Ascending aorta (tissue), 2 donors: ENCODE measurements around the gene PPARD. TPM values are rescaled to one million over a fixed set of nuclear protein-coding genes. Genes with fewer than 3 reads are reported as not detected.

Source experiments
- DNase-seq, 2 donors: peaks; one replicate each; pipeline ENCODE4 v3.0.0-alpha.2; 2019; ENCODE audit warnings: low spot score in 2 of 2
- H3K27ac ChIP-seq, 2 donors: fragments of 200-600 bp; sonication (generic); one replicate each; pipeline ENCODE4 v1.5.1; 2016 to 2017; ENCODE audit warnings: mild to moderate bottlenecking in 1 of 2
- H3K27me3 ChIP-seq: fragments of 200-600 bp; sonication (generic); one replicate; pipeline ENCODE4 v1.5.1; 2017
- H3K36me3 ChIP-seq, 2 donors: fragments of 200-600 bp; sonication (generic); one replicate each; pipeline ENCODE4 v1.5.1; 2016
- H3K4me1 ChIP-seq, 2 donors: fragments of 200-600 bp; sonication (generic); one replicate each; pipeline ENCODE4 v1.5.1; 2016 to 2017; ENCODE audit warnings: mild to moderate bottlenecking in 1 of 2
- H3K4me3 ChIP-seq, 2 donors: fragments of 200-600 bp; sonication (generic); one replicate each; pipeline ENCODE4 v1.5.1; 2016 to 2017; ENCODE audit warnings: mild to moderate bottlenecking in 1 of 2
- H3K9me3 ChIP-seq, 2 donors: fragments of 200-600 bp; sonication (generic); one replicate each; pipeline ENCODE4 v1.5.1; 2016
- CTCF ChIP-seq, 3 experiments: fragments of 200-600 bp in 2 of 3; fragments of 450-650 bp in 1 of 3; sonication (generic) in 2 of 3; IDR thresholded peaks; one replicate each; pipeline ENCODE4 v1.5.1; 2016 to 2019; ENCODE audit warnings: antibody characterized with exemption in 3 of 3, mild to moderate bottlenecking in 1 of 3, moderate library complexity in 1 of 3
- intact Hi-C: fragments of 100-400 bp; cut with DNase I; formaldehyde crosslinking; loops from one replicate; pipeline ENCODE4 v1.15.1; 2023
- total RNA-seq: library from RNA; depleted of rRNA; stranded (reverse); fragments of >200 nt; gene quantifications from one replicate; pipeline ENCODE4 v1.1.0, GENCODE V29; 2016

PPARD gene
- total RNA-seq, 1 donor from 2014 or later, result 21.1 TPM

- Histone ChIP-seq H3K4me3 (no peak overlapping the region), H3K36me3 (no peaks in the 10 kb centered on the region), H3K27me3 (no peaks in the 10 kb centered on the region), H3K27ac (peak overlapping the region in 1 of 2 donors; percentile 29), H3K9me3 (no peaks in the 10 kb centered on the region), H3K4me1 (peaks cover 5 to 16% of the 10 kb centered on the region in 2 donors)
- DNase-seq, result no peak
- intact Hi-C loops, result loop anchor here (2.0 kb wide), 1 partner anchor 25 kb away; the partner anchor contains the start of gene PPARD
- no peak for TF ChIP-seq CTCF (IDR thresholded peaks at IDR 0.05)
Observed at GRCh38 chr6:35368038-35368887, 25.9 kb downstream of the PPARD start.

- Histone ChIP-seq H3K27ac (peak overlapping the region; percentile 45 to 68), H3K27me3 (no peaks in the 10 kb centered on the region), H3K36me3 (no peaks in the 10 kb centered on the region), H3K4me1 (peaks cover 5 to 16% of the 10 kb centered on the region in 2 donors), H3K4me3 (no peak overlapping the region), H3K9me3 (no peaks in the 10 kb centered on the region)
- intact Hi-C loops, result no loop called here
- peak; percentile 71 to 93 for DNase-seq
- no peak for TF ChIP-seq CTCF (IDR thresholded peaks at IDR 0.05)
Observed at GRCh38 chr6:35370124-35370741, 27.9 kb downstream of the PPARD start.

- H3K9me3 ChIP-seq, result no peaks in the 10 kb centered on the region
- no peaks in the 10 kb centered on the region for H3K36me3 ChIP-seq
- TF ChIP-seq CTCF (IDR thresholded peaks at IDR 0.05), result no peak
- peak overlapping the region in 1 of 2 donors; percentile 68 for H3K27ac ChIP-seq
- DNase-seq, result no peak
- H3K27me3 ChIP-seq, result no peaks in the 10 kb centered on the region
- H3K4me1 ChIP-seq, result peaks cover 5 to 16% of the 10 kb centered on the region in 2 donors
- no peak overlapping the region for H3K4me3 ChIP-seq
- intact Hi-C loops, result no loop called here
Observed at GRCh38 chr6:35370785-35371493, 28.6 kb downstream of the PPARD start.

GRCh38 chr6:35371494-35372262, 29.3 kb downstream of the PPARD start:
- Histone ChIP-seq H3K27me3 (no peaks in the 10 kb centered on the region), H3K4me3 (no peak overlapping the region), H3K36me3 (no peaks in the 10 kb centered on the region), H3K9me3 (no peaks in the 10 kb centered on the region), H3K27ac (no peak overlapping the region), H3K4me1 (peaks cover 8 to 21% of the 10 kb centered on the region in 2 donors)
- intact Hi-C loops, result no loop called here
- TF ChIP-seq CTCF (IDR thresholded peaks at IDR 0.05), result no peak
- no peak for DNase-seq

GRCh38 chr6:35372633-35373032, 30.3 kb downstream of the PPARD start:
- H3K27me3 ChIP-seq, result no peaks in the 10 kb centered on the region
- H3K4me3 ChIP-seq, result no peak overlapping the region
- intact Hi-C loops, result no loop called here
- no peak for DNase-seq
- H3K36me3 ChIP-seq, result no peaks in the 10 kb centered on the region
- H3K4me1 ChIP-seq, result peaks cover 8 to 25% of the 10 kb centered on the region in 2 donors
- no peak for TF ChIP-seq CTCF (IDR thresholded peaks at IDR 0.05)
- no peaks in the 10 kb centered on the region for H3K9me3 ChIP-seq
- no peak overlapping the region for H3K27ac ChIP-seq
